K562 (cell line): ENCODE measurements around the gene DGKB. TPM values are rescaled to one million over a fixed set of nuclear protein-coding genes. Genes with fewer than 3 reads are reported as not detected.

Source experiments
- ATAC-seq: fragments of 200-7000 bp; cut with Tn5 transposase; 3 replicates; pipeline ENCODE4 v1.9.1; 2020; ENCODE audit warnings: moderate library complexity
- BruUV-seq: library from RNA; stranded (reverse); fragments of 400-500 nt; replicated peaks from 2 replicates; lab custom pipeline; 2021; lab: Mats Ljungman, UMichigan
- CTCF ChIA-PET: fragments of 300-600 bp; formaldehyde crosslinking; extraction: SDS; loops from one replicate; lab custom pipeline; 2021; ENCODE audit warnings: low intra/inter-chr PET ratio; lab: Yijun Ruan, JAX
- POLR2A ChIA-PET: fragments of 300-600, 350-650 bp; sonication (Branson Sonifier 250); formaldehyde crosslinking; extraction: SDS; loops from one replicate; lab custom pipeline; 2021; ENCODE audit warnings: antibody characterized with exemption, inconsistent platforms; lab: Yijun Ruan, JAX
- DNase-seq, 4 experiments: peaks; one replicate each; pipeline versions ENCODE4 v3.0.0 to v3.0.0-alpha.2; 2011 to 2018; ENCODE audit warnings: low spot score in 3 of 4, mixed read lengths in 3 of 4; ENCODE audit errors: extremely low read depth in 1 of 4
- FAIRE-seq: peaks from 2 replicates; lab custom pipeline; 2011; peaks lifted over from hg19 to GRCh38; lab: Jason Lieb, UNC
- H2AFZ ChIP-seq: 2 replicates; pipeline ENCODE4 v1.6.0; 2011; ENCODE audit warnings: low read depth, low read length, control low read depth, inconsistent platforms
- H3K27ac ChIP-seq: fragments of 200-600 bp; 3 replicates; pipeline ENCODE4 v1.8.0; 2011; ENCODE audit warnings: low read depth, mild to moderate bottlenecking, control low read depth, inconsistent platforms, low read length, moderate library complexity, mixed read lengths; ENCODE audit errors: extremely low read depth
- H3K27me3 ChIP-seq, 2 experiments: fragments of 300-600 bp in 1 of 2; 2 replicates in 1 of 2; 3 replicates in 1 of 2; pipeline versions ENCODE4 v1.6.0 to v1.8.0; 2011; ENCODE audit warnings: inconsistent platforms in 2 of 2, low read length in 2 of 2, mild to moderate bottlenecking in 1 of 2, mixed read lengths in 1 of 2, moderate library complexity in 1 of 2; ENCODE audit not compliant: control insufficient read depth in 2 of 2, insufficient read depth in 2 of 2
- H3K36me3 ChIP-seq: fragments of 300-600 bp; 3 replicates; pipeline ENCODE4 v1.8.0; 2011; ENCODE audit warnings: mild to moderate bottlenecking, low read length, inconsistent platforms; ENCODE audit not compliant: control insufficient read depth, insufficient read depth
- H3K4me1 ChIP-seq, 2 experiments: fragments of 200-600 bp in 1 of 2; replicated peaks in 1 of 2; 2 replicates in 1 of 2; 3 replicates in 1 of 2; pipeline versions ENCODE4 v1.5.1 to v1.8.0; 2011; ENCODE audit warnings: inconsistent platforms in 2 of 2, low read length in 2 of 2, mild to moderate bottlenecking in 1 of 2, mixed read lengths in 1 of 2, moderate library complexity in 1 of 2; ENCODE audit not compliant: control insufficient read depth in 2 of 2, insufficient read depth in 2 of 2
- H3K4me2 ChIP-seq: 2 replicates; pipeline ENCODE4 v1.6.1; 2011; ENCODE audit warnings: low read length, control low read depth, inconsistent platforms, mixed read lengths; ENCODE audit not compliant: insufficient read depth
- H3K4me3 ChIP-seq: fragments of 200-600 bp; sonication (generic), shearing (Covaris generic); 2 replicates; pipeline ENCODE4 v1.5.1; 2016; ENCODE audit warnings: control low read depth, inconsistent platforms
- H3K79me2 ChIP-seq: fragments of 200-600 bp; 3 replicates; pipeline ENCODE4 v1.8.0; 2011; ENCODE audit warnings: low read length, inconsistent platforms; ENCODE audit not compliant: control insufficient read depth, insufficient read depth
- H3K9ac ChIP-seq, 2 experiments: 2 replicates each; pipeline versions ENCODE4 v1.6.0 to v1.6.1; 2011; ENCODE audit warnings: low read depth in 2 of 2, low read length in 2 of 2, control low read depth in 1 of 2, inconsistent platforms in 1 of 2, mild to moderate bottlenecking in 1 of 2, mixed read lengths in 1 of 2; ENCODE audit not compliant: insufficient read depth in 1 of 2
- H3K9me1 ChIP-seq: one replicate; pipeline ENCODE4 v1.6.0; 2011; ENCODE audit warnings: inconsistent platforms, mild to moderate bottlenecking, low read length, moderate library complexity; ENCODE audit not compliant: control insufficient read depth, insufficient read depth
- H3K9me3 ChIP-seq: replicated peaks from 2 replicates; pipeline ENCODE4 v1.5.1; 2011; ENCODE audit warnings: low read depth, low read length, inconsistent platforms; ENCODE audit not compliant: control insufficient read depth, insufficient read depth
- H4K20me1 ChIP-seq: replicated peaks from 2 replicates; pipeline ENCODE4 v1.6.1; 2011; ENCODE audit warnings: low read length, inconsistent platforms, mixed read lengths; ENCODE audit not compliant: control insufficient read depth, insufficient read depth
- ARID1B ChIP-seq: fragments of 450-650 bp; IDR thresholded peaks from 2 replicates; pipeline ENCODE4 v1.6.1; 2016; ENCODE audit warnings: antibody characterized with exemption, mild to moderate bottlenecking, inconsistent platforms
- BCL6 ChIP-seq: fragments of 250-450 bp; sonication (Bioruptor Pico); IDR thresholded peaks from 2 replicates; pipeline ENCODE4 v1.4.0; 2020
- BDP1 ChIP-seq: IDR thresholded peaks from 3 replicates; pipeline ENCODE4 v1.6.1; 2011; ENCODE audit not compliant: insufficient read length, insufficient read depth
- BRD4 ChIP-seq: fragments of 200-600 bp; sonication (generic); IDR thresholded peaks from 2 replicates; pipeline ENCODE4 v1.6.1; 2017; ENCODE audit warnings: inconsistent platforms
- CBFA2T3 ChIP-seq: fragments of 450-650 bp; IDR thresholded peaks from 2 replicates; pipeline ENCODE4 v1.6.1; 2017
- CHD1 ChIP-seq: fragments of 200-600 bp; sonication (generic); IDR thresholded peaks from one replicate; pipeline ENCODE4 v1.6.1; 2012; ENCODE audit warnings: mild to moderate bottlenecking, moderate library complexity, low read length, inconsistent platforms
- CTBP1 ChIP-seq: fragments of 450-650 bp; IDR thresholded peaks from 2 replicates; pipeline ENCODE4 v1.6.1; 2016; ENCODE audit warnings: borderline replicate concordance
- HCFC1 ChIP-seq: IDR thresholded peaks from 2 replicates; pipeline ENCODE4 v1.6.1; 2012; ENCODE audit warnings: low read depth, low read length, improper control_type of control experiment
- JUND ChIP-seq, 2 experiments: IDR thresholded peaks; 2 replicates in 1 of 2; 3 replicates in 1 of 2; pipeline ENCODE4 v1.6.1; 2011; ENCODE audit warnings: borderline replicate concordance in 2 of 2, low read depth in 2 of 2, low read length in 2 of 2, improper control_type of control experiment in 1 of 2, missing biosample characterization in 1 of 2, missing genetic modification characterization in 1 of 2, missing genetic modification reagents in 1 of 2
- KAT8 ChIP-seq: fragments of 450-650 bp; IDR thresholded peaks from 2 replicates; pipeline ENCODE4 v1.6.1; 2016; ENCODE audit warnings: low read depth, mild to moderate bottlenecking
- KDM4B ChIP-seq, 2 experiments: fragments of 450-650 bp in 1 of 2; sonication (generic) in 1 of 2; IDR thresholded peaks; 2 replicates each; pipeline ENCODE4 v1.6.1; 2016 to 2017; ENCODE audit warnings: borderline replicate concordance in 2 of 2, antibody characterized with exemption in 1 of 2, low read depth in 1 of 2, mild to moderate bottlenecking in 1 of 2
- NCOA4 ChIP-seq: fragments of 450-650 bp; IDR thresholded peaks from 2 replicates; pipeline ENCODE4 v1.6.1; 2018; ENCODE audit warnings: mild to moderate bottlenecking; ENCODE audit not compliant: partially characterized antibody
- NR2F6 ChIP-seq: fragments of 450-650 bp; formaldehyde crosslinking; IDR thresholded peaks from 2 replicates; pipeline ENCODE4 v1.4.0; 2020; ENCODE audit warnings: mild to moderate bottlenecking
- RCOR1 ChIP-seq, 2 experiments: IDR thresholded peaks; 2 replicates each; pipeline ENCODE4 v1.6.1; 2012; ENCODE audit warnings: low read depth in 2 of 2, low read length in 2 of 2, borderline replicate concordance in 1 of 2, improper control_type of control experiment in 1 of 2
- ZNF143 ChIP-seq: sonication (generic); formaldehyde crosslinking; IDR thresholded peaks from 2 replicates; pipeline ENCODE4 v1.9.0; 2022; ENCODE audit warnings: mild to moderate bottlenecking, missing genetic modification reagents
- ZNF232 ChIP-seq: sonication (generic); formaldehyde crosslinking; IDR thresholded peaks from 2 replicates; pipeline ENCODE4 v1.8.0; 2022; ENCODE audit warnings: mild to moderate bottlenecking, missing genetic modification reagents
- ZNF77 ChIP-seq: fragments of 250-450 bp; sonication (Bioruptor Pico); IDR thresholded peaks from 2 replicates; pipeline ENCODE4 v1.5.0; 2020
- WGBS: fragments of 100-300 bp; shearing (Covaris generic); methylation state at CpG from one replicate; pipeline ENCODE4 v1.1.6; 2016; ENCODE audit warnings: low coverage, mixed read lengths; ENCODE audit not compliant: insufficient coverage; ENCODE audit errors: missing lambda C conversion rate; 5-methylcytosine and 5-hydroxymethylcytosine counted together
- in situ Hi-C: fragments of 300-500 bp; cut with MboI; formaldehyde crosslinking; loops from 4 replicates; pipeline ENCODE4 v1.15.0; 2018; ENCODE audit warnings: inconsistent platforms, mixed read lengths
- intact Hi-C: fragments of 100-400 bp; cut with micrococcal nuclease; formaldehyde crosslinking; loops from 2 replicates; pipeline ENCODE4 v1.14.2; 2022
- polyA plus RNA-seq, 8 experiments: library from polyadenylated mRNA; depleted of rRNA in 4 of 8; stranded (reverse) in 5 of 8; unstranded in 3 of 8; fragments of >200 nt; fragmentation: Nextera tagmentation in 2 of 8; fragmentation: Illumina TruSeq in 1 of 8; extraction: Ambion mirVana in 2 of 8; extraction: Trizol in 1 of 8; gene quantifications; 2 replicates each; pipeline versions ENCODE4 v1.2.1 to v1.2.3, GENCODE V29; 2011 to 2014; ENCODE audit warnings: inconsistent platforms in 1 of 8, missing spikeins in 1 of 8
- total RNA-seq, 7 experiments: library from RNA; depleted of rRNA in 6 of 7; stranded (reverse); fragments of >200 nt in 6 of 7; fragmentation: Illumina TruSeq in 2 of 7; extraction: Trizol in 2 of 7; gene quantifications; 2 replicates each; pipeline versions ENCODE4 v1.2.1 to v1.2.3, GENCODE V29; 2011 to 2021; ENCODE audit warnings: low replicate concordance in 1 of 7
- TF ChIP-seq, protein P1 (sequence below): fragments of 450-650 bp; IDR thresholded peaks from 2 replicates; pipeline ENCODE4 v1.6.1; 2018; ENCODE audit warnings: mild to moderate bottlenecking, low read depth; ENCODE audit not compliant: partially characterized antibody

Gene DGKB
- total and polyA plus RNA-seq, 9 of the 15 experiments (the other 6 are each of a cell fraction or from before 2014, with no cell fraction given), result 0.01 TPM; not detected in 8

DNA sequence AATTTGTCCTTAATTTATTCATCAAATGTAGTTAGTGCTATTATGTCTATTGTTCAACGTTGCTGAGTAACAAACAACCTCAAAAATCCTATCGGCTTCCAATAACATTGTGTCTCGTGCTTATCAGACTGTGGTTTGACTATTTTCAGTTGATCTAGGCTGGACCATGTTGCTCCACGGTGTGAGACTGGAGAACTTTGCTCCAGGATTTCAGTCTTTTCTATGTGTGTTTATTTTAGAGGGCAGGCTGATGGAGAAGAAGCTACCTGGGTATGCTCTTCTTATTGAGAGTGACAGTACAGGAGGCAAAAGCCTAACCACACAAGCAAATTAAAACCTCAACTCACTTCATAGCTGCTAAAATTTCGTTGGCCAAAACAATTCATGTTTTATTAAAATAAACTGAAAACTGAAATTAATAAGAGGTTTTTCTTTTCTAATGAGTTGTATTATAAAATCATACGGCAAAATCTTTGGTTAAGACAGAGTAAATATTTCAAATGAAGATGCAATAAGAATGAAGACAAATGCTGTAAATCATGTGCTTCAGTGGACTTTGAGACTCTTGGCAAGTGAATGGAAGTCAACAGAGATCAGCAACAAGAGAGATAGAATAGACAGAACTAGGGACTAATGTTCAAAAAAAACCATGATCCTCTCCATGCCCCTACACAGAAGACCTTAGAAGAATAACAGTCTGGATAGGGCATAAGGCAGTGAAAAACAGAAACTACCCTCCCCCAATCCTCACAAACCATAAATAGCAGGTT, 495.1 kb downstream of the DGKB start (continued):
- TF ChIP-seq KDM4B (IDR thresholded peaks at IDR 0.05; ENCODE audit: borderline replicate concordance in 2 of 2, low read depth in 1 of 2), result no peak
- no peak for TF ChIP-seq CTBP1
- TF ChIP-seq BCL6 (CRISPR knock-in tag), result no peak

- POLR2A ChIA-PET, result no interaction called here
Measured at GRCh38 chr7:14403587-14403986, 499.0 kb downstream of the DGKB start.

More at GRCh38 chr7:14403587-14403986, 499.0 kb downstream of the DGKB start:
- H3K4me2 ChIP-seq, result no peak overlapping the region
- 0% methylated on average over 2 of the region's 2 CpGs for WGBS
- DNase-seq, result no peak
- TF ChIP-seq NCOA4 (no peak), ZNF77 (CRISPR knock-in tag) (no peak), CHD1 (no peak), ARID1B (no peak), KAT8 (no peak), BDP1 (no peak), HCFC1 (no peak), ZNF232 (no peak), RCOR1 (IDR thresholded peaks at IDR 0.05; ENCODE audit: borderline replicate concordance in 1 of 2, low read depth in 2 of 2, low read length in 2 of 2) (no peak), JUND (IDR thresholded peaks at IDR 0.05; ENCODE audit: borderline replicate concordance, low read depth, low read length) (no peak), JUND (tag; IDR thresholded peaks at IDR 0.05; ENCODE audit: borderline replicate concordance, low read depth, low read length) (no peak), CBFA2T3 (no peak), NR2F6 (CRISPR knock-in tag) (no peak), BRD4 (no peak), ZNF143 (no peak)
- TF ChIP-seq, protein P1, sequence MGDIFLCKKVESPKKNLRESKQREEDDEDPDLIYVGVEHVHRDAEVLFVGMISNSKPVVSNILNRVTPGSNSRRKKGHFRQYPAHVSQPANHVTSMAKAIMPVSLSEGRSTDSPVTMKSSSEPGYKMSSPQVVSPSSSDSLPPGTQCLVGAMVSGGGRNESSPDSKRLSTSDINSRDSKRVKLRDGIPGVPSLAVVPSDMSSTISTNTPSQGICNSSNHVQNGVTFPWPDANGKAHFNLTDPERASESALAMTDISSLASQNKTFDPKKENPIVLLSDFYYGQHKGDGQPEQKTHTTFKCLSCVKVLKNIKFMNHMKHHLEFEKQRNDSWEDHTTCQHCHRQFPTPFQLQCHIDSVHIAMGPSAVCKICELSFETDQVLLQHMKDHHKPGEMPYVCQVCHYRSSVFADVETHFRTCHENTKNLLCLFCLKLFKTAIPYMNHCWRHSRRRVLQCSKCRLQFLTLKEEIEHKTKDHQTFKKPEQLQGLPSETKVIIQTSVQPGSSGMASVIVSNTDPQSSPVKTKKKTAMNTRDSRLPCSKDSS, result no peak
- TF ChIP-seq, all 486 proteins: peak for 0
- H4K20me1 ChIP-seq, result no peaks in the 10 kb centered on the region
- H3K36me3 ChIP-seq, result no peaks in the 10 kb centered on the region
- CTCF ChIA-PET, result no interaction called here
- no TSS peak for BruUV-seq
- no peaks in the 10 kb centered on the region for H3K79me2 ChIP-seq
- H3K27me3 ChIP-seq, result no peaks in the 10 kb centered on the region
- H3K4me1 ChIP-seq, result no peaks in the 10 kb centered on the region
- intact Hi-C loops (no loop called here), in situ Hi-C loops (no loop called here)
- no peaks in the 10 kb centered on the region for H3K9me1 ChIP-seq
- FAIRE-seq, result no peak
- no peak for ATAC-seq
- H3K9ac ChIP-seq, result no peak overlapping the region
- no peak overlapping the region for H3K4me3 ChIP-seq
- H3K27ac ChIP-seq, result no peak overlapping the region
- H2AFZ ChIP-seq, result no peak overlapping the region
- H3K9me3 ChIP-seq, result no peaks in the 10 kb centered on the region
